PC-9 (cell line): Measurements from ENCODE around the gene TMEM53.

ENCODE experiments used
- EZH2 ChIP-seq: fragments of 200-600 bp; sonication (generic); IDR thresholded peaks from 2 replicates; pipeline ENCODE4 v1.8.0; 2017; ENCODE audit warnings: antibody characterized with exemption, low read depth
- TF ChIP-seq, protein P1 (sequence below): fragments of 200-600 bp; sonication (generic); conservative IDR thresholded peaks from 2 replicates; pipeline ENCODE4 v1.6.1; 2017; ENCODE audit warnings: mixed run types, antibody characterized with exemption, mild to moderate bottlenecking, moderate library complexity

GRCh38 chr1:44631647-44632539, 42.4 kb downstream of the TMEM53 start:
- TF ChIP-seq, protein P1, sequence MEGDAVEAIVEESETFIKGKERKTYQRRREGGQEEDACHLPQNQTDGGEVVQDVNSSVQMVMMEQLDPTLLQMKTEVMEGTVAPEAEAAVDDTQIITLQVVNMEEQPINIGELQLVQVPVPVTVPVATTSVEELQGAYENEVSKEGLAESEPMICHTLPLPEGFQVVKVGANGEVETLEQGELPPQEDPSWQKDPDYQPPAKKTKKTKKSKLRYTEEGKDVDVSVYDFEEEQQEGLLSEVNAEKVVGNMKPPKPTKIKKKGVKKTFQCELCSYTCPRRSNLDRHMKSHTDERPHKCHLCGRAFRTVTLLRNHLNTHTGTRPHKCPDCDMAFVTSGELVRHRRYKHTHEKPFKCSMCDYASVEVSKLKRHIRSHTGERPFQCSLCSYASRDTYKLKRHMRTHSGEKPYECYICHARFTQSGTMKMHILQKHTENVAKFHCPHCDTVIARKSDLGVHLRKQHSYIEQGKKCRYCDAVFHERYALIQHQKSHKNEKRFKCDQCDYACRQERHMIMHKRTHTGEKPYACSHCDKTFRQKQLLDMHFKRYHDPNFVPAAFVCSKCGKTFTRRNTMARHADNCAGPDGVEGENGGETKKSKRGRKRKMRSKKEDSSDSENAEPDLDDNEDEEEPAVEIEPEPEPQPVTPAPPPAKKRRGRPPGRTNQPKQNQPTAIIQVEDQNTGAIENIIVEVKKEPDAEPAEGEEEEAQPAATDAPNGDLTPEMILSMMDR: no peak
- no peak for TF ChIP-seq EZH2
